ENCODE measurements around the gene ARHGEF18.
A peak's percentile ranks its signal among the peaks of the same experiment; 100 is the strongest.
"Not testable (repeated sequence)": the region's sequence is repeated elsewhere in the genome, so short reads cannot be mapped to it uniquely, and the experiment has no call there.

Gene ARHGEF18

GRCh38 chr19:7349231-7349591, 474 bp downstream of the ARHGEF18 start:
- no peak for DNase-seq

GRCh38 chr19:7349961-7350711, 1.4 kb downstream of the ARHGEF18 start:
- DNase-seq = no peak

GRCh38 chr19:7351861-7352260, 3.1 kb downstream of the ARHGEF18 start:
- DNase-seq = no peak

GRCh38 chr19:7355151-7355820, 6.5 kb downstream of the ARHGEF18 start:
- DNase-seq = no peak

- DNase-seq = no peak
Measured at GRCh38 chr19:7355871-7356270, 7.1 kb downstream of the ARHGEF18 start.

- no peak for DNase-seq
Measured at GRCh38 chr19:7356899-7357627, 8.3 kb downstream of the ARHGEF18 start.

DNA sequence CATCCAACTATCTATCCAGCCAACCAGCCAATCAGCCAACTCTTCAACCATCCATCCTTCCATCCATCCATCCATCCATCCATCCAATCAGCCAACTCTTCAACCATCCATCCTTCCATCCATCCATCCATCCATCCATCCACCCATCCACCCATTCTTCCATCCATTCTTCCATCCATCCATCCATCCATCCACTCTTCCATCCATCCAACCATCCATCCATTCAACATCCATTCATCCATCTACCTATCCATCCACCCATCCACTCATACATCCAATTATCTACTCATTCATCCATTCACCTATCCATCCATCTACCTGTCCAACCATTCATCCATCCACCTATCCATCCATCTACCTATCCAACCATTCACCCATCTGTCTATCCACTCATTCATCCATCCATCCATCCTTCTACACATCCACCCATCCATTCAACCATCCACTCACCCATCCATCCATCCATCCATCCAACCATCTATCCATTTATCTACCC, 9.4 kb downstream of the ARHGEF18 start:
- DNase-seq = no peak

DNA sequence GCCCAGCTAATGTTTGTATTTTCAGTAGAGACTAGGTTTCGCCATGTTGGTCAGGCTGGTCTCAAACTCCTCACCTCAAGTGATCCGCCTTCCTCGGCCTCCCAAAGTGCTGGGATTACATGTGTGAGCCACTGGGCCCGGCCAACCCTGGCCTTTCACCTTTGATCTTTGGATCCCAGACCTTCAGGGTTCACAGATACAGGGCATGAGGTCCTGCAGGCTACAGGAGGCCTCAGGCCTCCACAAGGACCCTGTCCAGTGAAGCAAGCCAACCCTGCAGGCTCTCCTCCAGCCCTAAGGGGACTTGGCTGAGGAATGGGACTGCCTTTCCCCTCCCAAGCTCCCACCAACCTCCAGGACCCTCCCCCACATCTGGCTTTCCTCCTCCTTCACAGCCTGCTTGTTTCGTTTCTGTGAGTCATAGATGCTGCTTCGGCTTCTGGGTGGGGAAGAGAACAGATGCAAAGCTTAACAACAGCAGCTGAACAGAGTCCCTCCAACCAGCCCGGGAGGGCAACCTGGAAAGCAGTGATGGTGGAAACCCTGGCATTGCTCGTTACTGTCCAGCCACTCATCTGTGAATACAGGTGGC, 11.8 kb downstream of the ARHGEF18 start:
- DNase-seq = no peak

DNA sequence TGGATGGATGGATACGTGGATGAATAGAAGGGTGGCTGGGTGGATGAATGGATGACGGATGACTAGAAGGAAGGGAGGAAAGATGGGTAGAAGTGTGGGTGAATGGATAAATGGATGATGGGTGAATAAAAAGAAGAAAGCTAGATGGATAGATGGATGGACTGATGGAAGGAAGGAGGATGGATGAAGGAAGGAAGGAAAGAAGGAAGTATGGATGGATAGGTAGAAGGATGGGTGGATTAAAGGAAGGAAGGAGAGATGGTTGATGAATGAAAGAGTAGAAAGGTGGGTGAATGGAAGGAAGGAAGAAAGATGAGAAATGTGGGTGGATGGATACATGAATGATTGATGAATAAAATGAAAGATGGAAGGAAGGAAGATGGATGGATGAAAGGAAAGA, 14.5 kb downstream of the ARHGEF18 start:
- DNase-seq = no peak

GRCh38 chr19:7366701-7367420, 18.1 kb downstream of the ARHGEF18 start:
- peak; percentile 10 for DNase-seq

DNA sequence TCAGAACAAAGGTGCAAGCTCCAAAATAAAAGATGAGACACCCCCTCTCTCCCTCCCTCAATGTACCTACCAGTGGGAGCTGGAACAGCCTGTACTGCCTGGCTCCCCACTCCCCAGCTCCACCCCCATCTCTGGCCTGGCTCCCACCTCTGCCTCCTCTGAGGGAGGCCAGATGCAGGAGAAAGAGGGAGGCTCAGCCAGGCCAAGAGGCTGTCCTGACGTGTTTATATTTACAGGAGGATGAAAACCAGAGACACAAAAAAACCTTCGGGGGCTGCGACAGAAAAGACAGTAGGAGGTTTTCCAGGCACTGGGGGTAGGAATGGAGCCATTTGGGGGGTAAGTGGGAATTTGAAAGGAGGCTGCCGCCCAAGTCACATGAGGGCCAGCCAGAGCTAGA, 19.7 kb downstream of the ARHGEF18 start:
- DNase-seq = no peak

GRCh38 chr19:7368866-7369265, 20.1 kb downstream of the ARHGEF18 start:
- DNase-seq = not testable (repeated sequence)

- no peak for DNase-seq
Measured at GRCh38 chr19:7370546-7370945, 21.8 kb downstream of the ARHGEF18 start.

GRCh38 chr19:7371001-7371400, 22.3 kb downstream of the ARHGEF18 start:
- no peak for DNase-seq

DNA sequence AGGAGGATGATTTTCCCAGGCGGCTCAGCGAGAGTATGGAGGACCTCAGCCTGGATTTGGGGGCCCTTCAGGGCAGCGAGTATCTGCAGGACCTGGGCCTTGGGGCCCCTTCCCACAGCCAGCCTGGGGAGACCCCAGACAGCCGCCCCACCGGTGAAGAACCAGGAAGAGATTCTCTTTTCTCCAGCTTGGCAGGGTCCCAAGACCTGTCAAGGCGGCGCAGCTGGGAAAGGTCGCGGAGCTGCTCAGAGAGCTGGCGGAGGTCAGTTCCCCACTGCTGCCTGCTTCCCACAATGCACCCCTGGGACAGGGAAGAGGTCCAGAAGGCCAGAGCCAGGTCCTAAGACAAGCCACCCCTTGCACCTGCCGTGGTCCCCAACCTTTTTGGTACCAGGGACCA, 24.1 kb downstream of the ARHGEF18 start:
- no peak for DNase-seq

GRCh38 chr19:7373862-7374261, 25.1 kb downstream of the ARHGEF18 start:
- DNase-seq = no peak

GRCh38 chr19:7376151-7376852, 27.6 kb downstream of the ARHGEF18 start:
- DNase-seq = no peak

GRCh38 chr19:7377196-7377595, 28.5 kb downstream of the ARHGEF18 start:
- DNase-seq = no peak

DNA sequence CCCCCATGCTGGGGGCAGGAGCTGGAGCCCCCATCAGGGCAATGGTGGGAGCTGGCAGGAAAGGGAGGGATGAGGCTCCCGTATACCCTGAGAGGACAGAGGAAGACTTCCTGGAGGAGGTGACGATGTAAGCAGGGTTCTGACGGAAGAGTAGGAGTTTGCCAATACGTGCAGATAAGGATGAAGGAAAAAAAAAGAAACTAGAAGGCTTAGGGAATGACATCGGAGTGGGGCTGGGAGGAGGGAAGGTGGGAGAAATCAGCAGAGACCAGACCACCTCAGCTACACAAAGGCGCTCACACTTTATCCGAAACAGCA, 32.3 kb downstream of the ARHGEF18 start:
- no peak for DNase-seq

DNA sequence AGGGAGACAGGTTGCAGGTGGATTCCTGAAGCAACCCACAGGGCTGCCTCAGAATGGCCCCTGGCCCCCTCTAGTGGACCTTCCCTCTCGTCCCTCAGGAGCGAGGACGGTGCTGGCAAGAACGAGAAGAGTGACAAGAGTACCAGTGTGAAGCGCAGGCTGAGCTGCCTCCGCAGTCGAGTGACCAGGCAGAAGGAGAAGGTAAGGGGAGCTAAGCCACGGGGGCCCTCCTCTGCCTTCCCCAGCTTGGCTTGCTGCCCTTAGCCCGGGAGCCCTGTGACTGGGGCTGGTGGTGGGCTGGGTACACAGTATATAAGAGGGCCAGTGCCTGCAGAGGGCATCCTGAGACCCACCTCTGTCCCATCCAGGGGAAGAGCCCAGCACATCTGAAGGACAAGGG, 34.0 kb downstream of the ARHGEF18 start:
- no peak for DNase-seq

DNA sequence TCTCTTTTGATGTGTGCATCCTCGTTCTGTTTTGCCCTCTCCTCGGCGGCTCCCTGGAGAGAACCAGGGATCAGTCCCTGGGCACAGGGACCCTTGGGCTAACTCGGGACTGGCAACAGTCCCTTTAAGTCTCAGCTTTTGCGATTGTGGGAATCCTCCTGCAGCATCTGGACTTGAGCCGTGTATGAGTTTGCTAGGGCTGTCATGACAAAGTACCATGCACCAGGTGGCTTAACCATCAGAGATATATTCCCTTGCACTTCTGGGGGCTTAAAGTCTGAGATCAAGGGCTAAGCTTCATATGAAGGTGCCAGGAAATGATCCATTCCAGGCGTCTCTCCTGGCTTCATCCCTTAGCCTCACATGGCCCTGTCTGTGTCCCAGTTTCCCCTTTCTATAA, 34.5 kb downstream of the ARHGEF18 start:
- DNase-seq = no peak

- no peak for DNase-seq
Measured at GRCh38 chr19:7385062-7385461, 36.3 kb downstream of the ARHGEF18 start.
